Pericardium fibroblast (primary cell): ENCODE results near the gene P3H3. TPM values are rescaled to one million over a fixed set of nuclear protein-coding genes. Genes with fewer than 3 reads are reported as not detected.

ENCODE experiments used
- total RNA-seq: library from RNA; depleted of rRNA; stranded (reverse); fragments of >200 nt; gene quantifications from 2 replicates; pipeline ENCODE4 v1.2.3, GENCODE V29; 2015

The P3H3 gene, protein sequence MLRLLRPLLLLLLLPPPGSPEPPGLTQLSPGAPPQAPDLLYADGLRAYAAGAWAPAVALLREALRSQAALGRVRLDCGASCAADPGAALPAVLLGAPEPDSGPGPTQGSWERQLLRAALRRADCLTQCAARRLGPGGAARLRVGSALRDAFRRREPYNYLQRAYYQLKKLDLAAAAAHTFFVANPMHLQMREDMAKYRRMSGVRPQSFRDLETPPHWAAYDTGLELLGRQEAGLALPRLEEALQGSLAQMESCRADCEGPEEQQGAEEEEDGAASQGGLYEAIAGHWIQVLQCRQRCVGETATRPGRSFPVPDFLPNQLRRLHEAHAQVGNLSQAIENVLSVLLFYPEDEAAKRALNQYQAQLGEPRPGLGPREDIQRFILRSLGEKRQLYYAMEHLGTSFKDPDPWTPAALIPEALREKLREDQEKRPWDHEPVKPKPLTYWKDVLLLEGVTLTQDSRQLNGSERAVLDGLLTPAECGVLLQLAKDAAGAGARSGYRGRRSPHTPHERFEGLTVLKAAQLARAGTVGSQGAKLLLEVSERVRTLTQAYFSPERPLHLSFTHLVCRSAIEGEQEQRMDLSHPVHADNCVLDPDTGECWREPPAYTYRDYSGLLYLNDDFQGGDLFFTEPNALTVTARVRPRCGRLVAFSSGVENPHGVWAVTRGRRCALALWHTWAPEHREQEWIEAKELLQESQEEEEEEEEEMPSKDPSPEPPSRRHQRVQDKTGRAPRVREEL
- 43.3 and 62.4 TPM in 2 replicates for total RNA-seq

DNA sequence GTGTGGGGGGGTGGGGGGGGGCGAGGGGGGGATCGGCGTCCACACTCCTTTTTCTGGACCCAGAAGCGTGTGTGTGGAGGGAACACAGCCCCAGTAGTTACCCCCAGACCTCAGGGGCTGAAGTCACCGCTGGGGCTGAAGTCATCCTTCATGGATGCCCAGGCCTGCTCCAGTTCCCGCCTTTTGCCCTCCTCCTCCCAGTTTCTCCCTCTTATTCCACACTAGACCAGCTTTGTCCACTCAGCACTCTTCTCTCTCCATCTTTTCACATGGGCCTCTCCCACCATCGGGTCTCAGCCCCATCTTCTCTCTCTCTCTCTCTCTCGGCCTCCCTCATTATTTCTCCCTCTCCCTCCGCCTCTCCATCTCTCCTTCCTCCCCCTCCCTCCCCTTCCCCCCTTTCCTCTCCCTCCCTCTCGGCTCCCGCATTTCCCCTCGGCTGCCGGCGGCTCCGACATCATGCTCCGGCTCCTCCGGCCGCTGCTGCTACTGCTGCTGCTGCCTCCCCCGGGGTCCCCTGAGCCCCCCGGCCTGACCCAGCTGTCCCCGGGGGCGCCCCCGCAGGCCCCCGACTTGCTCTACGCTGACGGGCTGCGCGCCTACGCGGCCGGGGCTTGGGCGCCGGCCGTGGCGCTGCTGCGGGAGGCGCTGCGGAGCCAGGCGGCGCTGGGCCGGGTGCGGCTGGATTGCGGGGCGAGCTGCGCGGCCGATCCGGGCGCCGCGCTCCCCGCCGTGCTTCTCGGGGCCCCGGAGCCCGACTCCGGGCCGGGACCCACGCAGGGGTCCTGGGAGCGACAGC, at the start of gene P3H3:
P3H3 (plus strand) TSS at position 426 of the 799 bp plus-strand sequence; CDS start at position 460, 34 bp downstream.

DNA sequence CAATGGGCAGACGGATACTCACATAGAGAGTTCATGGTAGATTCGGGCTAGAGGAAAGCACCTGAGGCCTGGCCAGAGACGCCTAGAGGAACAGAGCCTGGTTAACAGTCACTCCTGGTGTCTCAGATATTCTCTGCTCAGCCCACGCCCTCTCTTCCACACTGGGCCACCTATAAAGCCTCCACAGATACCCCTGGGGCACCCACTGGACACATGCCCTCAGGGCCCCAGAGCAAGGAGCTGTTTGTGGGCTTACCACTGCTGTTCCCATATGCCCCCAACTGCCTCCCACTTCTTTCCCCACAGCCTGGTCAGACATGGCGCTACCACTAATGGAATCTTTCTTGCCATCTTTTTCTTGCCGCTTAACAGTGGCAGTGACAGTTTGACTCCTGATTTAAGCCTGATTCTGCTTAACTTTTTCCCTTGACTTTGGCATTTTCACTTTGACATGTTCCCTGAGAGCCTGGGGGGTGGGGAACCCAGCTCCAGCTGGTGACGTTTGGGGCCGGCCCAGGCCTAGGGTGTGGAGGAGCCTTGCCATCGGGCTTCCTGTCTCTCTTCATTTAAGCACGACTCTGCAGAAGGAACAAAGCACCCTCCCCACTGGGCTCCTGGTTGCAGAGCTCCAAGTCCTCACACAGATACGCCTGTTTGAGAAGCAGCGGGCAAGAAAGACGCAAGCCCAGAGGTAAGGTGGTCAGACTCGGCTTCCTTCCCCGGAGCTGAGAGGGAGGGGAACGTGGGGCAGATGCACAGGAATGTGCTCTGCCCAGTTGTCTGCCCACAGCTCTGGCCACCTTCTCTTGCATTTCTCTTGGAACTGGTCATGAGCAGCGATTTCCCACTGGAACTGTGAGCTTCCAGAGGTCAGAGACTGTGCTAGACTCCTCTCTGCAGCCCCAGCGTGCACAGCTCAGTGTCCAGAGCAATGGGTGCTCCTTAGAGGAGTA, 39.0 kb upstream of the P3H3 start, which contains the start of gene CD4:
CD4 (plus strand) TSS at position 557 of the 953 bp plus-strand sequence. CDS start 10,611 bp downstream, outside the sequence.

DNA sequence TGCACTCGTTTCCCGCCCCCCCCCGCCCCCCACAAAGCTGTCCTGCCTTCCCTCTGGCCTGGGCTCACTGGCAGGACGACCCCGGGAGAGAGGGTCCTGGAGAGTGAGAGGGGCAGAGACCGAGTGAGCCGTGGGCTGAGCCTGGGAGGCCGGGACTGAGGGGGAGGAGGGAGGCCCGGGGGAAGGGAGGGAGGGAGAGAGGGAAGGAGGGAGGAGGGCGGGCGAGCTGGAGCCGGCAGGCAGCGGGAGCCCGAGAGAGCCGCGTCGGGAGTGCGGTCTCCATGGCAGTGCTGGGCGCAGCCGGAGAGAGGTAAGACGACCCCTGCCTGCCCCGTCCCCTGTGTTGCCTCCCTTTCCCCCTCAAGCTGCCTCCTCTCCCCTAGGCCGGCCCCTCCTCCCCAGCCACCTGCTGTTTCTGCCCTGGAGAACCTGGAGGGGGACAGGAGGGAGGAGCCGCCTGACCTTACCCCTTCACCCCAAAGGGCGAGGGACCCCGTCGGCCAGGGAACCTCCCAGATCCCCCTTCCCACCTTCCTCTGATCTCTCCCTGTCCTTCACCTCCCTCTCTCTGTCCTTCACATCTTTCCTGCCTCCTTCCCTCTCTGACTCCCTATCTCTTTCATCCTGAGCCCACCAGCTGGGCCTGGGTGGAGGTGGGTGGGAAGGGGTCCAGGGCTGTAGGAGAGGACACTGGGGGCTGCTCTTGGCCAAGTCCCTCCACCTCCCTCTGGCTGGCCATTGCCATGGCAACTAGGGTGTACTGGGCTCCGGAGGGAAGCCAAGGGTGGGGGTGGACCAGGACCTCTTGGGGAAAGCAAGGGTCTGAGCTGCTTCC, 6.4 kb upstream of the P3H3 start, which contains the start of gene GPR162:
GPR162 (plus strand) TSS at position 231 of the 835 bp plus-strand sequence. CDS start 2,078 bp downstream, outside the sequence.

DNA sequence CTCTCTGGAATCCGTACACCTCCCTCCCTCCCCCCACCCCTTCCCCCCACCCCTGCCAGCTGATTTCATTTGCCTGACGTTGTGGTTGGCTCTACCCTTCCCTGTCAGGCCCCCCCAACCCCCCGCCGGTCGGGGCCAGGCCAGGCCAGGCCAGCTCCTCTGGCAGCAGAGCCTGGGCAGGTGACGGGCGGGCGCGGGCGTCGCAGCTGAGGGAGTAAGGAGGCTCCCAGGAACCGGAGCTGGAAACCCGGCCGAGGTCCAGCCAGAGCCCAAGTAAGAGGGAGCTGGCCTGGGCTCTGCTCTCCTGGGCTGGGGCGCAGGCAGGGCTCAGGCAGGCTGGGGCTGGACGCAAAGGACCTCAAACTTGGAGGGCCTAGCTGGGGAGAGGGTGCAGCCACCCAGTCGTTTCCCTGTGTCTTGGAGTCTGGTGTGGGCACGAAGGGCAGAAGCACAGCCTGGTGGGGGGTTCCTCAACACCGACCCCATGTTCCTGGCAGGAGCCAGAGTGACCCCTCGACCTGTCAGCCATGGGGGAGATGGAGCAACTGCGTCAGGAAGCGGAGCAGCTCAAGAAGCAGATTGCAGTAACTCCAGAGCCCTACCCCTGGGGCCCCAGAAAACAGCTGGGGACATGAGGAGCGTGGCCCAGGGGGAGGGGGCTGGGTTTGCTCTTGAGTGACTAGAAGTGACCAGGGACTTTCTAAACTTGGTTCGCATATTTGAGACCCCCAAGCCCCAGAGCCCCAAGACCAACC, 12.7 kb downstream of the P3H3 start, which contains the start of gene GNB3:
GNB3 (plus strand) TSS at position 165 of the 755 bp plus-strand sequence; CDS start at position 528, 363 bp downstream.

DNA sequence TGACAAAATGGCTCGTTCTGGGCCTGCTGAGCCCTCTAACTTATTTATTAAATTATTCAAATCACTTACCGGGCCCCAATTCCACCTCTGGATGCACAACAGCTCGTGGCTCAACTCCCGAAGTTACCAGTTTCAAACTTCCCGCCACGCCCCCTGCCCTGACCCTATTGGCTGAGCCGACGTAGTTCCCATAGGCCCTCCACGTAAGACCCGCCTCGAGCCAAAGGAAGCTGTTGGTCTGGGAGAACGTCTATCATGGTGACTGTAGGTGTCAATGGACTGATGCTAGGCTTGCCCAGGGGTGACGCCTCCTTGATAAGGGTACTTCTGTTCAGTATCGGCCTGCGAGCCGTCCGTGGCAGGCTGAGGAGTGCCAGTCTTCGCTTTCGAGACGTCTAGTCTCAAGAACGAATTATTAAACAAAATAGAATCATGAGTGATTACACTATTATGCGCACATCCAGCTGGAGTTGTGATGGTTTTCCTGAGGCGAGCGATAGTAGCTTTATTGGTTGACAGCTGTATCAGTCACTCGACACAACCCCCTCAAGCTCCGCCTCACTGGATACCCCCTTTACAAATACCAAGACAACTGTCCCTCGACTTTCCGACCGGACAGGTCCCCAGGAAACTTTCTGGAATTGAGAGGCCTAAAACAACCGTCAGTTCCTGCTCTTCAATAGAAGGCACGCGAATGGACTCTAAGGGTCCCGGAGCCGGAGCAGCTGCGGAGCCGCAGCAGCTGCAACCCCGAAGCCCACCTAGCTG, 23.1 kb downstream of the P3H3 start, which contains the start of gene CDCA3:
CDCA3 (minus strand) TSS at position 134 of the 768 bp plus-strand sequence. CDS start 334 bp downstream, outside the sequence.

DNA sequence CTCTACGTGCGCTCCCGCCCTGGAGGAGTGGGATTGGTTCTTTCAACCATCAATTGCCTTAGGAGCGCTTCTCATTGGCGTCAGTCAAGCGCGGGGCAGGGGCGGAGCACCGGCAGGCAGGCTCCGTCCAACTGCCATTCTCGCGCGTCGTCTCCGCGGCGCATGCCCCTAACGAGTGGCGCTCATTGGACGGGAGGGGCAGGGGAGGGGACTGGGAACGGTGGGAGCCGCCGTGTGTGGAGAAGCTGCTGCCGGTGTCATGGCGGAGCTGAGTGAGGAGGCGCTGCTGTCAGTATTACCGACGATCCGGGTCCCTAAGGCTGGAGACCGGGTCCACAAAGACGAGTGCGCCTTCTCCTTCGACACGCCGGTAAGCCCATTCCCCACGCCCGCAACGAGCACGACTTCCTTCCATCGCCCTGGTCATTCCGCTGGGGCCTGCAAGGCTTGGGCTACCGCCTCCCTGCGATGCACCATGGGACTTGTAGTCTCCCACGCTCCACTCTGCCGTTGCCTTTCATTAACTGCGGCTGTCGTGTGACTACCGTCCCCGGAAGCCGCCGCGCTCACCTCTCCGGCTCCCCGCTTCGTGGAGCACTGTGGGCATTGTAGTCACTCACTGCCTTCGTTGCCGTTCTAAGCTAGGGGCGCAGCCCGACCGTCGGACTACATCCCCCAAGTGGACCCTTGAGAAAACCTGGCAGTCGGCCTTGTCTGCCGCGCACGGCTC, 23.9 kb downstream of the P3H3 start, which contains the start of gene USP5:
USP5 (plus strand) TSS at position 230 of the 730 bp plus-strand sequence; CDS start at position 260, 30 bp downstream.

DNA sequence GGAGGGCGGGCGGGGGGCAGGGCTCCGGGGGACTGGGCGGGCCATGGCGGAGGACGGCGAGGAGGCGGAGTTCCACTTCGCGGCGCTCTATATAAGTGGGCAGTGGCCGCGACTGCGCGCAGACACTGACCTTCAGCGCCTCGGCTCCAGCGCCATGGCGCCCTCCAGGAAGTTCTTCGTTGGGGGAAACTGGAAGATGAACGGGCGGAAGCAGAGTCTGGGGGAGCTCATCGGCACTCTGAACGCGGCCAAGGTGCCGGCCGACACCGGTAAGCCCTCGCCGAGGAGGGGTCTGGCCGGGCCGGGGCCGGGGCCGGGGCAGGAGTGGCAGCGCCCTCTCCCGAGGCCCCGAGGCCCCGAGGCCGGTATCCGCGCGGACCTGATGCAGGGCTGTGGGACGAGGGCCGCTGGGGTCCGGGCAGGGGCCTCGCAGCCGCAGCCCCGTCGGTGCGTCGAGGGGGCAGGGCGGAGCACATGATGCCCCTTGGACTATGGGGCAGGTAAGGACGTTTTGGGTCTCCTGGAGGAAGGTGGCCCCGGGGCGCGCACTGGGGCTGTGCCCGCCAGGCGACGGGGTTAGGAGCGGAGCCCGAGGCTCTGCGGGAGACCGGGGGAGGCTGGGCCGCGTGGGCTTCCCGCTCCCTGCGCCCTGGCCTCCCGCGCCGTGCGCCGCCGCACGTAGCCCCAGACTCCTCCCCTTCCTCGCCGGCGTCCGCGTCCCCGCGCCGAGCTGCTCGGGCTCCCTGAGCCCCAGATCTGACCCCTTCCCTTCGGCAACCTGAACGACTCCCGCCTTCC, 39.4 kb downstream of the P3H3 start, which contains the start of gene TPI1:
TPI1 (plus strand) TSS at position 119 of the 798 bp plus-strand sequence; CDS start at position 155, 36 bp downstream.

DNA sequence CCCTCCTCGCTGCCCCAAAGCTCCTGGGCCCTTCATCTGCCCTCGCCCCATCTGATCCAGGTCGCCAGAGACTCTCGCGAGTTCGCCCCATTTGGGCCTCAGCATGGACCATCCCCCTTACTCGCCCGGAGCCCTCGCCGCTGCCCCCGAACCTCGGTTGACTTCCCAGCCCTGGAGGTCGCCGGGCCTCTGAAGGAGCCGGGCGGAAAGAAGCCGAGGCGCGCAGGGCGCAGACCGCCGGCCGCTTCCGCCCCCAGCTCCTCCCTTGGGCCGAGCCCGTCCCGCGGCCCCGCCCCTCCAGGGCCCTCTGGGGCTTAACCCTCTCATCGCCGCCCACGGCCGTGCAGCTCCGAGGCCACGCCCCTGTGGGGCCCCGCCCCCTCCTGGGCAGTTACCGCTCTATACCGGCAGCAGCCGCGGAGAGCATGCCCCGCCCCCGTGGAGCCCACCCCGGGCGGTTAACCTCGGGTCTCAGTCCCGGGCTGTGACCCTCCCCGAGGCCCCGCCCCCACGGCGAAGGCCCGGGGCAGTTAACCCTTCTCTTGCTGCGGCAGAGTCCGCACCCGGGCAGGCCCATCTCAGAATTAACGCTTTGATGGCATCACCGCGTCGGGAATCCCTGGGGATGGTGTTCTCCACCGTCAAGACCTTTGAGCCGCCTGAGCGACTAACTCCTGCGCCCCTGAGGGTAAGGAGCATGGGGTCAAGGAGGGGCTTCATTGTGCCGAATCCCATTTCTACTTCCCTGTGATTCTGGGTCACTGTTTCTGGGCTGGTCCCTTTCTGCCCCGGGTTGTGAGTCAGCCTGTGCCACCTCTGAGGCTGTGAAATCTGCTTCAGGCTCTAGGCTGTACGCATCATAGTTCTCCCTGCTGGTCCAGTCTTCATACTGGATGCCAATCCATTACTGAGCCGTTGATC, 45.1 kb downstream of the P3H3 start, which contains the start of gene SPSB2:
SPSB2 (minus strand) TSS at position 210 of the 921 bp plus-strand sequence. CDS start 402 bp downstream, outside the sequence.

Other genes with a start within 250 kb of the P3H3 start
- gene CHD4, start 221.0 kb upstream of the P3H3 start, total RNA-seq: 180 and 220 TPM in 2 replicates
- gene LPAR5, start 192.4 kb upstream of the P3H3 start, total RNA-seq: 3.6 TPM in 1 of 2 replicates, not detected in the other
- gene ACRBP, start 181.0 kb upstream of the P3H3 start, total RNA-seq: 0.43 TPM in 1 of 2 replicates, not detected in the other
- gene ING4, start 165.3 kb upstream of the P3H3 start, total RNA-seq: 19.6 and 33.0 TPM in 2 replicates
- gene ZNF384, start 139.0 kb upstream of the P3H3 start, total RNA-seq: 23.9 and 24.4 TPM in 2 replicates
- gene PIANP, start 127.6 kb upstream of the P3H3 start, total RNA-seq: 0.12 TPM in 1 of 2 replicates, not detected in the other
- gene COPS7A, start 104.4 kb upstream of the P3H3 start, total RNA-seq: 83.1 and 88.8 TPM in 2 replicates
- 178 and 186 TPM in 2 replicates for gene MLF2, start 75.3 kb upstream of the P3H3 start, total RNA-seq
- 212 and 239 TPM in 2 replicates for gene PTMS, start 62.0 kb upstream of the P3H3 start, total RNA-seq
- 0.43 TPM in 1 of 2 replicates, not detected in the other for gene LAG3, start 55.9 kb upstream of the P3H3 start, total RNA-seq
- gene CD4, start 38.9 kb upstream of the P3H3 start, total RNA-seq: 0.35 and 0.60 TPM in 2 replicates
- gene GPR162, start 6.6 kb upstream of the P3H3 start, total RNA-seq: 3.7 and 5.6 TPM in 2 replicates
- gene GNB3, start 12.5 kb downstream of the P3H3 start, total RNA-seq: 0.35 and 1.1 TPM in 2 replicates
- gene CDCA3, start 22.9 kb downstream of the P3H3 start, total RNA-seq: 1.0 and 2.6 TPM in 2 replicates
- gene USP5, start 23.7 kb downstream of the P3H3 start, total RNA-seq: 39.8 and 51.8 TPM in 2 replicates
- 799 and 1,433 TPM in 2 replicates for gene TPI1, start 39.1 kb downstream of the P3H3 start, total RNA-seq
- 5.5 and 12.3 TPM in 2 replicates for gene SPSB2, start 44.9 kb downstream of the P3H3 start, total RNA-seq
- gene LRRC23, start 76.4 kb downstream of the P3H3 start, total RNA-seq: 6.3 and 14.0 TPM in 2 replicates
- gene ENO2, start 86.2 kb downstream of the P3H3 start, total RNA-seq: 11.0 and 11.9 TPM in 2 replicates
- gene ATN1, start 99.6 kb downstream of the P3H3 start, total RNA-seq: 19.6 and 24.9 TPM in 2 replicates
- gene RNU7-1, start 115.4 kb downstream of the P3H3 start, total RNA-seq: not detected in 2 replicates
- gene C12orf57, start 115.6 kb downstream of the P3H3 start, total RNA-seq: 344 and 451 TPM in 2 replicates
- gene PTPN6, start 122.9 kb downstream of the P3H3 start, total RNA-seq: not detected in 2 replicates
- gene PHB2, start 142.3 kb downstream of the P3H3 start, total RNA-seq: 224 and 365 TPM in 2 replicates
- 28.3 and 32.0 TPM in 2 replicates for gene EMG1, start 142.5 kb downstream of the P3H3 start, total RNA-seq
- gene LPCAT3, start 190.1 kb downstream of the P3H3 start, total RNA-seq: 33.8 and 35.5 TPM in 2 replicates
- 273 and 492 TPM in 2 replicates for gene C1S, start 232.3 kb downstream of the P3H3 start, total RNA-seq